OCI-LY3 (cell line): ENCODE measurements around the gene UNC5C.

ENCODE experiments used
- H2AFZ ChIP-seq: fragments of 200-600, 300-600 bp; shearing (Covaris generic); 2 replicates; pipeline ENCODE4 v1.6.0; 2014; ENCODE audit warnings: antibody characterized with exemption, low read depth, low read length
- H3K27ac ChIP-seq: fragments of 200-600, 300-600 bp; sonication (generic); 2 replicates; pipeline ENCODE4 v1.5.1; 2014; ENCODE audit warnings: mild to moderate bottlenecking, low read length, moderate library complexity, mixed read lengths
- H3K27me3 ChIP-seq: fragments of 200-600, 300-600 bp; sonication (generic); 2 replicates; pipeline ENCODE4 v1.6.1; 2014; ENCODE audit warnings: low read depth, low read length, mixed read lengths
- H3K36me3 ChIP-seq: fragments of 200-600, 300-600 bp; sonication (generic); replicated peaks from 2 replicates; pipeline ENCODE3; 2014; ENCODE audit warnings: low read depth, low read length, mixed read lengths
- H3K4me1 ChIP-seq: fragments of 300-600, 200-600 bp; sonication (generic); 2 replicates; pipeline ENCODE4 v1.6.1; 2014; ENCODE audit warnings: low read length, mixed read lengths
- H3K4me2 ChIP-seq: fragments of 200-600, 300-600 bp; sonication (generic); 2 replicates; pipeline ENCODE4 v1.6.1; 2014; ENCODE audit warnings: low read length, mixed read lengths
- H3K4me3 ChIP-seq: fragments of 300-600, 200-600 bp; sonication (generic); 2 replicates; pipeline ENCODE4 v1.5.1; 2014; ENCODE audit warnings: antibody characterized with exemption, mild to moderate bottlenecking, low read length, moderate library complexity
- H3K79me2 ChIP-seq: fragments of 300-600, 200-600 bp; shearing (Covaris generic); 2 replicates; pipeline ENCODE4 v1.6.1; 2014; ENCODE audit warnings: mild to moderate bottlenecking, low read length, mixed read lengths
- H3K9ac ChIP-seq: fragments of 300-600, 200-600 bp; shearing (Covaris generic); 2 replicates; pipeline ENCODE4 v1.6.0; 2014; ENCODE audit warnings: mild to moderate bottlenecking, low read length, moderate library complexity
- H3K9me3 ChIP-seq: fragments of 200-600, 300-600 bp; shearing (Covaris generic); 2 replicates; pipeline ENCODE4 v1.6.1; 2014; ENCODE audit warnings: low read length, mixed read lengths; ENCODE audit not compliant: insufficient read depth
- H4K20me1 ChIP-seq: fragments of 200-600, 300-600 bp; sonication (generic); 2 replicates; pipeline ENCODE4 v1.6.1; 2016; ENCODE audit warnings: low read length, mixed read lengths; ENCODE audit not compliant: insufficient read depth
- CTCF ChIP-seq: fragments of 200-600, 300-600 bp; sonication (generic); IDR thresholded peaks from 2 replicates; pipeline ENCODE4 v1.5.1; 2014; ENCODE audit warnings: antibody characterized with exemption, low read length, low read depth
- EZH2phosphoT487 ChIP-seq: fragments of 200-600 bp; shearing (Covaris generic); IDR thresholded peaks from 2 replicates; pipeline ENCODE4 v1.6.1; 2018; ENCODE audit warnings: antibody characterized with exemption, mixed run types, low read depth

Gene UNC5C

GRCh38 chr4:95472534-95472933, 76.2 kb downstream of the UNC5C start:
- Histone ChIP-seq H3K27ac (no peak overlapping the region), H3K27me3 (no peaks in the 10 kb centered on the region), H3K4me3 (no peak overlapping the region), H3K9ac (no peak overlapping the region), H2AFZ (no peak overlapping the region), H3K36me3 (no peaks in the 10 kb centered on the region), H4K20me1 (no peaks in the 10 kb centered on the region), H3K79me2 (no peaks in the 10 kb centered on the region), H3K4me2 (no peak overlapping the region), H3K4me1 (peaks cover 20% of the 10 kb centered on the region), H3K9me3 (no peaks in the 10 kb centered on the region)
- TF ChIP-seq EZH2phosphoT487 (no peak), CTCF (no peak)

GRCh38 chr4:95470622-95471021, 78.2 kb downstream of the UNC5C start:
- H3K27me3 ChIP-seq = no peaks in the 10 kb centered on the region
- no peak overlapping the region for H3K9ac ChIP-seq
- H3K27ac ChIP-seq = no peak overlapping the region
- no peaks in the 10 kb centered on the region for H4K20me1 ChIP-seq
- H3K4me1 ChIP-seq = peaks cover 20% of the 10 kb centered on the region
- H3K4me2 ChIP-seq = no peak overlapping the region
- TF ChIP-seq CTCF (no peak), EZH2phosphoT487 (no peak)
- H3K4me3 ChIP-seq = no peak overlapping the region
- H3K36me3 ChIP-seq = no peaks in the 10 kb centered on the region
- H3K79me2 ChIP-seq = no peaks in the 10 kb centered on the region
- H3K9me3 ChIP-seq = no peaks in the 10 kb centered on the region
- H2AFZ ChIP-seq = no peak overlapping the region

- H3K4me2 ChIP-seq = no peak overlapping the region
- H3K36me3 ChIP-seq = no peaks in the 10 kb centered on the region
- H4K20me1 ChIP-seq = no peaks in the 10 kb centered on the region
- no peak overlapping the region for H3K27ac ChIP-seq
- H3K9ac ChIP-seq = no peak overlapping the region
- no peaks in the 10 kb centered on the region for H3K79me2 ChIP-seq
- peaks cover 20% of the 10 kb centered on the region for H3K4me1 ChIP-seq
- no peak overlapping the region for H3K4me3 ChIP-seq
- TF ChIP-seq CTCF (no peak), EZH2phosphoT487 (no peak)
- no peak overlapping the region for H2AFZ ChIP-seq
- H3K9me3 ChIP-seq = no peaks in the 10 kb centered on the region
- no peaks in the 10 kb centered on the region for H3K27me3 ChIP-seq
Measured at GRCh38 chr4:95469617-95470016, 79.2 kb downstream of the UNC5C start.

GRCh38 chr4:95466791-95467190, 82.0 kb downstream of the UNC5C start:
- H3K4me3 ChIP-seq = no peak overlapping the region
- H3K27ac ChIP-seq = no peak overlapping the region
- no peak overlapping the region for H3K4me2 ChIP-seq
- H3K9ac ChIP-seq = no peak overlapping the region
- H3K27me3 ChIP-seq = no peaks in the 10 kb centered on the region
- H3K79me2 ChIP-seq = no peaks in the 10 kb centered on the region
- TF ChIP-seq EZH2phosphoT487 (no peak), CTCF (no peak)
- peaks cover 14% of the 10 kb centered on the region for H3K4me1 ChIP-seq
- no peaks in the 10 kb centered on the region for H4K20me1 ChIP-seq
- no peaks in the 10 kb centered on the region for H3K36me3 ChIP-seq
- H3K9me3 ChIP-seq = no peaks in the 10 kb centered on the region
- H2AFZ ChIP-seq = no peak overlapping the region
